NCI-H146 treated with DMSO at 0.1 percent for 48 hours (cell line): ENCODE measurements around the gene CPXM2.

Experiments
- DNase-seq: peaks from one replicate; lab custom pipeline; 2025; ENCODE audit not compliant: unreplicated experiment; lab: John Stamatoyannopoulos, UW

The CPXM2 gene

DNA sequence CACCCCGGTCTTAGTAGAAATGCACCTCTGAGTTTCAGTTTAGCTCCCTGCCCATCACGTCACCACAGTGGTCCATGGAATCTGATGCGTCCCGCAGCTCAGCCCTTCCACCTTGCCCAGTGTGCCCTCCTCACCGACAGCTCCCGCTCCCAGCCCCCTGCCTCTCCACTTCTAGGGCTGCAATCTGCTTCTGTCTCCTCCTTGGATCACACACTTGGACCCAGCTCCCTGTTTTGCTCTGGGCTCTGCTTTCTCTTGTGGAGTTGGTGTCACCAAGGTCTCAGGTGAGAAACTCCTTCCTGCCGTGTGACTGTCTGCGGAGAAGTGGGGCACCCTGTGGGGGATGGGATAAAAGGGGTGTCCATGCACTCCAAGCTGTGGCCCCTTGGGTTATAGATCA, 187.5 kb downstream of the CPXM2 start:
- DNase-seq, result no peak

DNA sequence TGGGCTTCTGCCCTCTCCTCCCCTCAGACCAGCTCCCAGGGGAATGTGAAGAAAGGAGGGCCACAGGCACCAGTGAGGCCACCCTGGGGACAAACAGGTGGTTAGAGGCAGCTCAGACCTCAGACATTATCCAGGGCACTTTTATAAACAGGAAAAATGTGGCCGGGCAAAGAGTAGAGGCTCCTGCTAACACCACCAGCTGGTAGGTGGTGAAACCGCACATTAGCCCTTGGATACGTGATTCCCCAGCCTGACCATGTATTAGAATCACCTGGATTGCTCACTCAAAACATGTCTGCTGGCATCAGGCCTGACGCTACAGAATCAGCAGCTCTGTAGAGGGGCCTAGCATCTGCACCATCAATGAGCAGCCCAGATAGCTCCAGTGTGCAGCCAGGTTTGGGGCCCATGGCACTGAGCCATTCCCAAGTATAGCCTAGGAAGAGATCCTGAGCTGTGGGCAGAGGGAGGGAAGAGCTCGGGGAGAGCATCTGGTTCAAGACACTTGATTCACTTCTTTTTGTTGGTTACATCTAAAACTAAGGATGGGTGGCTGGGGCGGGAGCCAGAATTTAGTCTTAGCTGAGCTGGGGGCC, 188.3 kb downstream of the CPXM2 start:
- no peak for DNase-seq
